K562 treated with DMSO at 1 percent for 24 hours (cell line): Measurements from ENCODE around the gene IFIT1B. TPM values are rescaled to one million over a fixed set of nuclear protein-coding genes. Genes with fewer than 3 reads are reported as not detected.

ENCODE experiments used
- total RNA-seq: library from RNA; unstranded; fragments of 300-600 nt; gene quantifications from 2 replicates; pipeline ENCODE4 v1.2.3, GENCODE V29; 2022; ENCODE audit warnings: low read depth; ENCODE audit not compliant: insufficient read depth

IFIT1B gene, protein sequence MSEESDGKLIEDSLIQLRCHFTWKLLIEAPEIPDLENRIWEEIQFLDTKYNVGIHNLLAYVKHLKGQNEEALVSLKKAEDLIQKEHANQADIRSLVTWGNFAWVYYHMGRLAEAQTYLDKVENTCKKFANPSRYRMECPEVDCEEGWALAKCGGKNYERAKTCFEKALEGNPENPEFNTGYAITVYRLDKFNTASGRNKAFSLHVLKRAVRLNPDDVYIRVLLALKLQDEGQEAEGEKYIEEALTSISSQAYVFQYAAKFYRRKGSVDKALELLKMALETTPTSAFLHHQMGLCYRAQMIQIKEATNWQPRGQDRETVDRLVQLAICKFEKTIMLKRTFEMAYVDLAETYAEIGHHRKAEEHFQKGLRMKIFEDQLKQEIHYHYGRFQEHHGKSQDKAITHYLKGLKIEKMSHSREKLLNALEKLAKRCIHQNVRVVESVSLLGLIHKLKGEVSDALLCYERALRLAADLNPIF
- not detected in 2 replicates for total RNA-seq

GRCh38 chr10:89377705-89378637 is at the start of gene IFIT1B:
Gene IFIT1B, plus strand, starts transcription at chr10:89378056. Its CDS starts 80 bp downstream, at chr10:89378136.

DNA sequence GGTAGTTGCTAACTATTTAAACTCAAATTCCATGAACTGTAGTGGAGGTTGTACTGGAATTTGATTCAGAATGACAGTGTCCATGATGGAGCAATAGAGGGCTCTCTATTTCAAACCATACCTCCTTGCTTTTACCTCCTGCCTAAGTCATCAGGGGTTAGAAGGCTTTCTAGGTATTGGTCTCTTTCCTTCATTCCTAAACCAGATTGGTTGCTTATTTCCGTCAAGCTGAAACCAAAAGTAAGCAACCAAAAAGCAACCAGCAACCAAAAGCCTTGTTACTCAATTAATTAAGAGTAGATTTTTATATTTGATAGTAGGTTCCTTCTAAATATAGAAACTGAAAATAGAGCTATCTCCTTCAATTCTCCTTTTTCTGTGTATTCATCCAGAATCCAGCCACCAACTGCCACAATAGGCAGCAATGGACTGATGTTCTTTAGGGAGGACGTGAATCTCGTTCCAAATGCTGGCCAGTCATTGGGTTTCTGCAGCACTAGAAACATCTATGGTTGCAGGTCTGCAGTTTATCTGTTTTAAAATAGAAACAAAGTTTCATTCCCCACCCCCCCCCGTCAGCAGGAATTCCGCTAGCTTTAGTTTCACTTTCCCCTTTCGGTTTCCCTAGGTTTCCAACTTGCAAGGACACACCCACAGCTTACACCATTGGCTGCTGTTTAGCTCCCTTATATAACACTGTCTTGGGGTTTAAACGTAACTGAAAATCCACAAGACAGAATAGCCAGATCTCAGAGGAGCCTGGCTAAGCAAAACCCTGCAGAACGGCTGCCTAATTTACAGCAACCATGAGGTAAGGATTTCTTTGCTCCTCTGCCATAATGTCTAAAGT is 14.3 kb downstream of the IFIT1B start, which contains the start of gene IFIT1:
TSS of gene IFIT1 (plus strand) at position 717 of the 850 bp plus-strand sequence. CDS start at position 807, 90 bp downstream.

DNA sequence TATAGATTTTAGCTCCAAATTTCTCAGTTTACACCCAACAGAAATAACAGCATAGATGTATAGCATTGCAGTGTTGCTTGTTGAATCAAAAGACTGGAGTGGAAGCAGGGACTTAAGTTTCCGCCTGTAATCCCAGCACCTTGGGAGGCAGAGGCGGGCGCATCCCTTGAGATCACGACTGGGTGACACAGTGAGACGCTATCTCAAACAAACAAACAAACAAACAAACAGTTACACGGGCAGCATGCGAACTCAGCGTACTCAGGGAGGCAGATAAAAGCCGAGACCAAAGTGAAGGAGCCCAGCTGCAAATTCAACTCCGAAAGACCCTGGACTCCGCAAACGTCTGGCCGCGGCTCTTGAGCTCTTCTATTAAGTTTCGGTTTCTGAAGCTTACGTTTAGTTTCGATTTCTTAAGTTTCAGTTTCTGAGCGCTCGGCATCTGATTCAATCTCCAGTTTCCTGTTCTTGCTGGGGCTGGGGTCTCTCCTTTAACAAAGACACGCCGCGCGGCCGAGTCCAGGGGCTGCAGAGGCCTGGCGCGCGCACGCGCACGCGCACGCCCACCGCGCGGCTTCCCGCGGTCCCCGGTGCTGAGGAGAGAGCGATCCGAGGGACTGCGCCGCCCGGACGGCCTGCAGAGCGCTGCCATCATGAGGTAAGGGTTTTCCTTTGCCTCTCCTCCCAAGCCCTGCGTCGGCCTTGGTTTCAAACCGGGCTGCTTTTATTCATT is 36.5 kb downstream of the IFIT1B start, which contains the start of gene IFIT5:
TSS of gene IFIT5 (plus strand) at position 423 of the 733 bp plus-strand sequence. CDS start at position 654, 231 bp downstream.

Other genes starting within 250 kb of the IFIT1B start
- not detected in 2 replicates for gene CH25H, start 170.7 kb upstream of the IFIT1B start, total RNA-seq
- gene LIPA, start 126.3 kb upstream of the IFIT1B start, total RNA-seq: 0.21 TPM in 1 of 2 replicates, not detected in the other
- 0.89 and 1.00 TPM in 2 replicates for gene IFIT2, start 76.0 kb upstream of the IFIT1B start, total RNA-seq
- gene IFIT3, start 50.1 kb upstream of the IFIT1B start, total RNA-seq: 4.7 and 4.8 TPM in 2 replicates
- 0.58 and 0.75 TPM in 2 replicates for gene IFIT1, start 14.6 kb downstream of the IFIT1B start, total RNA-seq
- 0.14 and 0.20 TPM in 2 replicates for gene IFIT5, start 36.5 kb downstream of the IFIT1B start, total RNA-seq
- not detected in 2 replicates for gene SLC16A12, start 157.5 kb downstream of the IFIT1B start, total RNA-seq